Measurements from ENCODE around the gene SIPA1L3.
"Not testable (repeated sequence)": the region's sequence is repeated elsewhere in the genome, so short reads cannot be mapped to it uniquely, and the experiment has no call there.

SIPA1L3 gene

DNA sequence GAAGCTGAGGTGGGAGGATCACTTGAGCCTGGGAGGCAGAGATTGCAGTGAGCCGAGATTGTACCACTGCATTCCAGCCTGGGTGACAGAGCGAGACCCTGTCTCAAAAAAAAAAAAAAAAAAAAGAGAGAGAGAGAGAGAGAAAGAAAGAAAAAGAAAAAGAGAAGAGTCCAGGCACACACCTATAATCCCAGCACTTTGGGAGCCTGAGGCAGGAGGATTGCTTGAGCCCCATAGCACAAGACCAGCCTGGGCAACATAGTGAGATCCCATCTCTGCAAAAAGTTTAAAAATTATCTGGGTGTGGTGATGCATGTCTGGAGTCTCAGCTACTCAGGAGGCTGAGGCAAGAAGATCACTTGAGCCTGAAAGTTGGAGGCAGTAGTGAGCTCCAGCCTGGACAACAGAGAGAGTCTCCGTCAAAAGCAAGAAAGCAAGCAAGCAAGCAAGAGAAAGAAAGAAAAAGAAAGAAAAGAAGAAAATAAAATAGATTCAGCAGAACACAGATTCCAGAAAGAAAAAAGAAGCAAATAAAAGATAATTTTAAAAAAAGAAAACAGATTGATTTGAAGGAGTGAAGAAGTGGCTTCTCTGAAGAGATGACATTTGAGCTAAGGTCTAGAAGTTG lies 323.6 kb downstream of the SIPA1L3 start:
- not testable (repeated sequence) for DNase-seq (ENCODE audit: low read depth, low spot score)

- DNase-seq (ENCODE audit: low read depth, low spot score), result no peak
Measured at GRCh38 chr19:38231918-38232317, 324.9 kb downstream of the SIPA1L3 start.

DNA sequence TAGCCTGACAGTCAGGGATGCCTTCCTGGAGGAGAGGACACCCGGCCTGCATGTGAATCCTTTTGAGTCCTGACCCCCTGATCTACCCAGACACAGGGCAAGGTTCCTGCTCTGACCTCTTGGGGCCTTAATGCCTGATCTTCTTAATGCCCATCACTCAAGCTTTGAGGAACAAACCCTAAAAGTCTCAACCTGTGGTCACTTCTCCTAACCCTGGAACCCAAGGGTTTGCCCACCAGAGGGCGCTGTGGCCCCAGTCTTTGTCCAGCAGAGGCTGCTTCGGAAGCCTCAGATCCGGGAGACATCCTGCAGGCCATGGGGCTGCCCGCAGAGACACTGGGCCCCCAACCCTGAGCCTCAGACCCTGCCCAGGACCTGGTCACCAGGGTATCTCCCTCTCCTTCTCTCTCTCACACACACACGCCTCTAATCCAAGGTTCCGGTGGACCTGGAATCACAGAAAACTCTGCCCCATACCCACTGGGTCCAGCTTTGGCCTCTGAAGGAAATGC lies 326.8 kb downstream of the SIPA1L3 start:
- no peak for DNase-seq (ENCODE audit: low read depth, low spot score)

DNA sequence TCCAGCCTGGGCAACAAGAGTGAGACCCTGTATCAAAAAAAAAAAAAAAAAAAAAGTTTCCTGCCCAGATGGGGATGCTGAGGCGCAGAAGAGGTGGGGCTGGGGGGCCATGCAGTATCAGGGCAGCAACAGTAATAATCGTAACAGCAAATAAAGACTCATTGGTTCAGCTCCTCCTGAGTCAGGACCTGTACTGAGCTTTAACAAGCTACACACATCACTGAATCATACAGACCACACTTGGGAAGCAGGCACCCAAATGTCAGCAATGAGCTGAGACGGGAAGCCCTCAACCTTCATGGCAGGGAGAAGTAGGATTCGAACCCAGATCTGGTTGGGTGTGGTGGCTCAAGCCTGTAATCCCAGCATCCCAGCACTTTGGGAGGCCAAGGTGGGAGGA lies 327.6 kb downstream of the SIPA1L3 start:
- no peak for DNase-seq (ENCODE audit: low read depth, low spot score)

- no peak for DNase-seq (ENCODE audit: low read depth, low spot score)
Measured at GRCh38 chr19:38239816-38240215, 332.8 kb downstream of the SIPA1L3 start.

GRCh38 chr19:38243279-38243673 lies 336.3 kb downstream of the SIPA1L3 start:
- no peak for DNase-seq (ENCODE audit: low read depth, low spot score)

DNA sequence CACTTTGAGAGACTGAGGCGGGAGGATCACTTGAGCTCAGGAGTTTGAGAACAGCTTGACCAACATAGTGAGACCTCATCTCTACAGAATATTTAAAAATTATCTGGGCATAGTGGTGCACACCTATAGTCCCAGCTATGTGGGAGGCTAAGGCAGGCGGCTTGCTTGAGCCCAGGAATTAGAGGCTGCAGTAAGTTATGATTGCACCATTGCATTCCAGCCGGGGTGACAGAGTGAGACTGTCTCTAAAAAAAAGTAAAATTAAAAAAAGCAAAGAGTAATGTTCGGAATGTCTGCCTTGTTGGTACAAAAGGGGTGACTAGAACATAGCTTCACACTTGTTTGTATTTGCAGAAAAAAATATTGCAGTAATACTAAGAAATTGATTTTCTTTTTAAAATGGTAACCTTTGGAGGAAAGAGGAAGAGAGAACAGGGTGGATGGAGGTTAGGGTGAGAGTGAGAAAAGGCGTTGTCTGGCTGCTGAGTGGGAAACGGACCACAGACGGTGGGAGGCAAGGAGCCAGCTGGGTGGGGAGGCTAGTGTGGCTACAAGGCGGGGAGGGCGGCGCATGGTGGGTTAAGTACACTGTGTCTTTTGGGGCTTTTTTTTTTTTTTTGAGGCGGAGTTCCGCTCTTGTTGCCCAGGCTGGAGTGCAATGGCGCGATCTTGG lies 339.0 kb downstream of the SIPA1L3 start:
- no peak for DNase-seq (ENCODE audit: low read depth, low spot score)

GRCh38 chr19:38247126-38247525 lies 340.1 kb downstream of the SIPA1L3 start:
- DNase-seq (ENCODE audit: low read depth, low spot score), result no peak

GRCh38 chr19:38247734-38248268 lies 340.8 kb downstream of the SIPA1L3 start:
- no peak for DNase-seq (ENCODE audit: low read depth, low spot score)

GRCh38 chr19:38248421-38248820 lies 341.4 kb downstream of the SIPA1L3 start:
- DNase-seq (ENCODE audit: low read depth, low spot score), result no peak

DNA sequence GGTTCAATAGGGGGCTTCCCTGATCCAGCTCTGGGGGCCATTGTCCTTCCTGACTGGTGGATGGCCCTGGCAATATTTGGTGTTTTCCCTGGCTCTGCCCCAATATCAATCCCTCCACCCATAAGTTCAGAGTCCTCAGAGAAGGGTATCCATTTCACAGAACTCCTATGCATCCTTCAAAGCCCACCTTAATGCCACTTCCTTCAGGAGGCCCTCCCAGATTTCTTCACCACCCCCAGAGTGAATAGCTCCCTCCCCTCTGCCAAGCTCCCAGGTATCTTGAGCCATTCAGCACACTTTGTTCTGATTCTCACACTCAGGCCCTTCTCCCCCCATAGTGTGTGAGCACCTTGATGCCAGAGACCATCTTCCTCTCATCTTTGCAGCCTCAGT lies 343.4 kb downstream of the SIPA1L3 start:
- DNase-seq (ENCODE audit: low read depth, low spot score), result no peak

- DNase-seq (ENCODE audit: low read depth, low spot score), result no peak
Measured at GRCh38 chr19:38250821-38251563, 344.0 kb downstream of the SIPA1L3 start.

- DNase-seq (ENCODE audit: low read depth, low spot score), result no peak
Measured at GRCh38 chr19:38251564-38252051, 344.6 kb downstream of the SIPA1L3 start.

- DNase-seq (ENCODE audit: low read depth, low spot score), result no peak
Measured at GRCh38 chr19:38252385-38252784, 345.4 kb downstream of the SIPA1L3 start.

GRCh38 chr19:38252941-38253691 lies 346.1 kb downstream of the SIPA1L3 start:
- DNase-seq (ENCODE audit: low read depth, low spot score), result no peak

GRCh38 chr19:38253788-38254187 lies 346.8 kb downstream of the SIPA1L3 start:
- no peak for DNase-seq (ENCODE audit: low read depth, low spot score)

- DNase-seq (ENCODE audit: low read depth, low spot score), result no peak
Measured at GRCh38 chr19:38255383-38256014, 348.5 kb downstream of the SIPA1L3 start.
